H9 (cell line): ENCODE data around the gene TFG. TPM values are rescaled to one million over a fixed set of nuclear protein-coding genes. Genes with fewer than 3 reads are reported as not detected.

ENCODE experiments used
- DNase-seq: peaks from one replicate; pipeline ENCODE4 v3.0.0-alpha.2; 2017
- H2AFZ ChIP-seq: one replicate; pipeline ENCODE4 v1.6.1; 2013; ENCODE audit warnings: mild to moderate bottlenecking, low read length, control low read depth, moderate library complexity
- H2AK5ac ChIP-seq: 2 replicates; pipeline ENCODE4 v1.6.1; 2013; ENCODE audit warnings: low read length, control low read depth, mixed read lengths; ENCODE audit not compliant: insufficient read length
- H2BK120ac ChIP-seq: one replicate; pipeline ENCODE4 v1.6.1; 2013; ENCODE audit warnings: low read depth, mild to moderate bottlenecking, low read length, control low read depth, inconsistent platforms; ENCODE audit not compliant: poor library complexity, severe bottlenecking
- H2BK12ac ChIP-seq: 2 replicates; pipeline ENCODE4 v1.6.1; 2013; ENCODE audit warnings: low read length, control low read depth, mixed read lengths, low read depth; ENCODE audit not compliant: insufficient read length
- H2BK15ac ChIP-seq: 2 replicates; pipeline ENCODE4 v1.6.1; 2013; ENCODE audit warnings: low read depth, low read length, control low read depth
- H2BK20ac ChIP-seq: one replicate; pipeline ENCODE4 v1.6.1; 2013; ENCODE audit warnings: low read depth, mild to moderate bottlenecking, low read length, control low read depth, inconsistent platforms; ENCODE audit not compliant: poor library complexity, severe bottlenecking
- H2BK5ac ChIP-seq: 2 replicates; pipeline ENCODE4 v1.6.1; 2013; ENCODE audit warnings: low read length, control low read depth, mixed read lengths; ENCODE audit not compliant: insufficient read length
- H3K14ac ChIP-seq: 2 replicates; pipeline ENCODE4 v1.6.1; 2013; ENCODE audit warnings: low read length, control low read depth; ENCODE audit not compliant: insufficient read depth
- H3K18ac ChIP-seq: 2 replicates; pipeline ENCODE4 v1.6.1; 2013; ENCODE audit warnings: low read depth, mild to moderate bottlenecking, mixed read lengths, low read length, control low read depth; ENCODE audit not compliant: insufficient read length
- H3K23ac ChIP-seq: 2 replicates; pipeline ENCODE4 v1.6.1; 2013; ENCODE audit warnings: low read length, control low read depth, mixed read lengths, low read depth; ENCODE audit not compliant: insufficient read length
- H3K23me2 ChIP-seq: 2 replicates; pipeline ENCODE4 v1.6.1; 2013; ENCODE audit warnings: low read depth, mild to moderate bottlenecking, mixed read lengths, low read length, control low read depth; ENCODE audit not compliant: insufficient read length, poor library complexity, severe bottlenecking
- H3K27ac ChIP-seq: 2 replicates; pipeline ENCODE4 v1.5.1; 2013; ENCODE audit warnings: low read length, control low read depth, mixed read lengths, low read depth; ENCODE audit not compliant: insufficient read length
- H3K27me3 ChIP-seq: 2 replicates; pipeline ENCODE4 v1.6.1; 2013; ENCODE audit warnings: low read length, control low read depth, inconsistent platforms; ENCODE audit not compliant: insufficient read depth
- H3K4ac ChIP-seq: 2 replicates; pipeline ENCODE4 v1.6.1; 2013; ENCODE audit warnings: low read depth, mild to moderate bottlenecking, control low read depth, inconsistent platforms, low read length, moderate library complexity
- H3K4me1 ChIP-seq: 2 replicates; pipeline ENCODE4 v1.6.1; 2013; ENCODE audit warnings: low read length, control low read depth, inconsistent platforms; ENCODE audit not compliant: insufficient read depth
- H3K4me2 ChIP-seq: 2 replicates; pipeline ENCODE4 v1.6.1; 2013; ENCODE audit warnings: low read length, control low read depth, mixed read lengths; ENCODE audit not compliant: insufficient read length, insufficient read depth
- H3K56ac ChIP-seq: 2 replicates; pipeline ENCODE4 v1.6.1; 2013; ENCODE audit warnings: low read depth, mild to moderate bottlenecking, mixed read lengths, low read length, control low read depth; ENCODE audit not compliant: insufficient read length
- H3K79me1 ChIP-seq: 2 replicates; pipeline ENCODE4 v1.6.1; 2013; ENCODE audit warnings: low read depth, mild to moderate bottlenecking, moderate library complexity, low read length, control low read depth, inconsistent platforms; ENCODE audit not compliant: insufficient read depth, poor library complexity, severe bottlenecking
- H3K79me2 ChIP-seq: 2 replicates; pipeline ENCODE4 v1.6.1; 2013; ENCODE audit warnings: low read length, control low read depth, inconsistent platforms; ENCODE audit not compliant: insufficient read depth
- H3K9ac ChIP-seq: 2 replicates; pipeline ENCODE4 v1.6.1; 2013; ENCODE audit warnings: low read length, control low read depth, mixed read lengths; ENCODE audit not compliant: insufficient read length; ENCODE audit errors: extremely low read depth
- H3K9me3 ChIP-seq: one replicate; pipeline ENCODE4 v1.6.1; 2013; ENCODE audit warnings: low read depth, low read length, inconsistent platforms; ENCODE audit not compliant: control insufficient read depth
- H3T11ph ChIP-seq: one replicate; pipeline ENCODE4 v1.6.1; 2013; ENCODE audit warnings: mild to moderate bottlenecking, low read length, control low read depth, inconsistent platforms
- H4K20me1 ChIP-seq: one replicate; pipeline ENCODE4 v1.6.1; 2013; ENCODE audit not compliant: control insufficient read depth, insufficient read length, insufficient read depth
- H4K5ac ChIP-seq: 2 replicates; pipeline ENCODE4 v1.6.1; 2013; ENCODE audit warnings: low read depth, mild to moderate bottlenecking, mixed read lengths, low read length, control low read depth; ENCODE audit not compliant: insufficient read length
- H4K8ac ChIP-seq: replicated peaks from 2 replicates; pipeline ENCODE4 v1.6.1; 2013; ENCODE audit warnings: low read length, control low read depth, mixed read lengths, low read depth; ENCODE audit not compliant: insufficient read length
- H4K91ac ChIP-seq: 2 replicates; pipeline ENCODE4 v1.6.1; 2013; ENCODE audit warnings: low read depth, mild to moderate bottlenecking, moderate library complexity, mixed read lengths, low read length, control low read depth; ENCODE audit not compliant: insufficient read length
- H3K27ac Mint-ChIP-seq, 3 experiments: 2 replicates in 2 of 3; 3 replicates in 1 of 3; pipeline ENCODE4 v1.8.0; 2020 to 2021; ENCODE audit warnings: mixed read lengths in 3 of 3, mild to moderate bottlenecking in 1 of 3, moderate library complexity in 1 of 3
- H3K27me3 Mint-ChIP-seq: 2 replicates; pipeline ENCODE4 v1.8.0; 2021; ENCODE audit warnings: low read depth, mild to moderate bottlenecking, moderate library complexity, mixed read lengths
- H3K36me3 Mint-ChIP-seq, 3 experiments: 2 replicates in 2 of 3; 3 replicates in 1 of 3; pipeline ENCODE4 v1.8.0; 2020 to 2021; ENCODE audit warnings: low read depth in 3 of 3, mixed read lengths in 3 of 3; ENCODE audit not compliant: insufficient read depth in 1 of 3
- H3K4me1 Mint-ChIP-seq, 2 experiments: 2 replicates each; pipeline ENCODE4 v1.8.0; 2020; ENCODE audit warnings: mixed read lengths in 2 of 2
- H3K4me3 Mint-ChIP-seq, 2 experiments: 2 replicates in 1 of 2; 3 replicates in 1 of 2; pipeline ENCODE4 v1.8.0; 2020 to 2021; ENCODE audit warnings: mild to moderate bottlenecking in 2 of 2, mixed read lengths in 2 of 2, moderate library complexity in 1 of 2
- H3K9me3 Mint-ChIP-seq, 2 experiments: 2 replicates in 1 of 2; 3 replicates in 1 of 2; pipeline ENCODE4 v1.8.0; 2020; ENCODE audit warnings: mild to moderate bottlenecking in 2 of 2, mixed read lengths in 2 of 2, moderate library complexity in 1 of 2
- WGBS: extraction: QIAGEN DNeasy Blood & Tissue Kit; methylation state at CpG from one replicate; pipeline ENCODE4 v1.1.7; 2013; ENCODE audit warnings: missing lambda C conversion rate, low lambda C conversion rate, mixed read lengths; ENCODE audit not compliant: insufficient read length; ENCODE audit errors: extremely low coverage; 5-methylcytosine and 5-hydroxymethylcytosine counted together
- total RNA-seq: library from RNA; stranded (reverse); gene quantifications from 2 replicates; pipeline ENCODE4 v1.2.1, GENCODE V29; 2021
- TF ChIP-seq, protein P1 (sequence below): fragments of 200-600 bp; sonication (generic); conservative IDR thresholded peaks from 3 replicates; pipeline ENCODE4 v1.8.0; 2021; ENCODE audit warnings: antibody characterized with exemption, mild to moderate bottlenecking

Gene TFG
- total RNA-seq, 1 experiment from 2014 or later, result 80.7 TPM

DNA sequence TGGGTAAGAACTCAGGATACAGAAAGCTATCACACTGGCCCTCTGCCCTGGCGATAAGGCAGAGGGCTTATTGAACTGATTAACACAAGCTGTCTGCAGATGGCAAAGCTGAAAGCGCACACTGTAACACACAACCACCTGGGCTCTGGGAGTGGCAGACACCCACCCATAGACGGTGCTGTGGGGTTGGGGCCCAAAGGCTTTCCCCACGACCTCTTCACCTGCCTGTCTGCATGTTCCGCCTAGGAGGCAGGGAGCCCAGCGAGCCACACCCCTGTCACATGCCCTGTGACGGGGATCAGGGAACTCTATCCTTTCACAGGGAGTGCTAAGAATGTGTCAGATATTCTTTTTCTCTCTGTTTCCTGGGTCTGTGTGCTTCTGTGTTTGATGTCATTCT lies 12.1 kb upstream of the TFG start:
- Mint-ChIP-seq H3K27ac (no peak overlapping the region), H3K36me3 (no peaks in the 10 kb centered on the region), H3K4me1 (no peaks in the 10 kb centered on the region), H3K4me3 (no peak overlapping the region), H3K9me3 (no peaks in the 10 kb centered on the region; a peak in 1 of 5 replicates), H3K27me3 (peaks cover 44% of the 10 kb centered on the region)
- H3K4me2 ChIP-seq, result no peak overlapping the region
- H4K8ac ChIP-seq, result no peak overlapping the region
- H4K5ac ChIP-seq, result no peak overlapping the region
- no peak overlapping the region for H2BK12ac ChIP-seq
- H3K14ac ChIP-seq, result no peak overlapping the region
- H4K20me1 ChIP-seq, result no peaks in the 10 kb centered on the region
- no peaks in the 10 kb centered on the region for H3K4me1 ChIP-seq
- H2AFZ ChIP-seq, result no peak overlapping the region
- H2BK20ac ChIP-seq, result no peak overlapping the region
- no peak overlapping the region for H2BK15ac ChIP-seq
- H3K4ac ChIP-seq, result no peak overlapping the region
- H3K9me3 ChIP-seq, result no peaks in the 10 kb centered on the region
- no peak overlapping the region for H3T11ph ChIP-seq
- WGBS, result no CpG with 5 or more reads among the region's 7 CpGs
- no peak for DNase-seq
- no peaks in the 10 kb centered on the region for H3K23me2 ChIP-seq
- H3K79me2 ChIP-seq, result no peaks in the 10 kb centered on the region
- no peaks in the 10 kb centered on the region for H3K79me1 ChIP-seq
- no peak overlapping the region for H2AK5ac ChIP-seq
- H3K56ac ChIP-seq, result no peak overlapping the region
- no peak overlapping the region for H3K18ac ChIP-seq
- no peak overlapping the region for H3K27ac ChIP-seq
- H2BK5ac ChIP-seq, result no peak overlapping the region
- TF ChIP-seq, protein P1, sequence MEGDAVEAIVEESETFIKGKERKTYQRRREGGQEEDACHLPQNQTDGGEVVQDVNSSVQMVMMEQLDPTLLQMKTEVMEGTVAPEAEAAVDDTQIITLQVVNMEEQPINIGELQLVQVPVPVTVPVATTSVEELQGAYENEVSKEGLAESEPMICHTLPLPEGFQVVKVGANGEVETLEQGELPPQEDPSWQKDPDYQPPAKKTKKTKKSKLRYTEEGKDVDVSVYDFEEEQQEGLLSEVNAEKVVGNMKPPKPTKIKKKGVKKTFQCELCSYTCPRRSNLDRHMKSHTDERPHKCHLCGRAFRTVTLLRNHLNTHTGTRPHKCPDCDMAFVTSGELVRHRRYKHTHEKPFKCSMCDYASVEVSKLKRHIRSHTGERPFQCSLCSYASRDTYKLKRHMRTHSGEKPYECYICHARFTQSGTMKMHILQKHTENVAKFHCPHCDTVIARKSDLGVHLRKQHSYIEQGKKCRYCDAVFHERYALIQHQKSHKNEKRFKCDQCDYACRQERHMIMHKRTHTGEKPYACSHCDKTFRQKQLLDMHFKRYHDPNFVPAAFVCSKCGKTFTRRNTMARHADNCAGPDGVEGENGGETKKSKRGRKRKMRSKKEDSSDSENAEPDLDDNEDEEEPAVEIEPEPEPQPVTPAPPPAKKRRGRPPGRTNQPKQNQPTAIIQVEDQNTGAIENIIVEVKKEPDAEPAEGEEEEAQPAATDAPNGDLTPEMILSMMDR, result no peak
- no peak overlapping the region for H3K9ac ChIP-seq
- no peak overlapping the region for H3K23ac ChIP-seq
- no peak overlapping the region for H2BK120ac ChIP-seq
- H4K91ac ChIP-seq, result no peak overlapping the region
- no peaks in the 10 kb centered on the region for H3K27me3 ChIP-seq
